UCSD-AML1 (cell line): ENCODE results near the gene MCEE.
A peak's percentile ranks its signal among the peaks of the same experiment; 100 is the strongest.
"Not testable (repeated sequence)": the region's sequence is repeated elsewhere in the genome, so short reads cannot be mapped to it uniquely, and the experiment has no call there.

Experiments
- DNase-seq: peaks from one replicate; lab custom pipeline; 2025; ENCODE audit not compliant: unreplicated experiment; lab: John Stamatoyannopoulos, UW

Gene MCEE

DNA sequence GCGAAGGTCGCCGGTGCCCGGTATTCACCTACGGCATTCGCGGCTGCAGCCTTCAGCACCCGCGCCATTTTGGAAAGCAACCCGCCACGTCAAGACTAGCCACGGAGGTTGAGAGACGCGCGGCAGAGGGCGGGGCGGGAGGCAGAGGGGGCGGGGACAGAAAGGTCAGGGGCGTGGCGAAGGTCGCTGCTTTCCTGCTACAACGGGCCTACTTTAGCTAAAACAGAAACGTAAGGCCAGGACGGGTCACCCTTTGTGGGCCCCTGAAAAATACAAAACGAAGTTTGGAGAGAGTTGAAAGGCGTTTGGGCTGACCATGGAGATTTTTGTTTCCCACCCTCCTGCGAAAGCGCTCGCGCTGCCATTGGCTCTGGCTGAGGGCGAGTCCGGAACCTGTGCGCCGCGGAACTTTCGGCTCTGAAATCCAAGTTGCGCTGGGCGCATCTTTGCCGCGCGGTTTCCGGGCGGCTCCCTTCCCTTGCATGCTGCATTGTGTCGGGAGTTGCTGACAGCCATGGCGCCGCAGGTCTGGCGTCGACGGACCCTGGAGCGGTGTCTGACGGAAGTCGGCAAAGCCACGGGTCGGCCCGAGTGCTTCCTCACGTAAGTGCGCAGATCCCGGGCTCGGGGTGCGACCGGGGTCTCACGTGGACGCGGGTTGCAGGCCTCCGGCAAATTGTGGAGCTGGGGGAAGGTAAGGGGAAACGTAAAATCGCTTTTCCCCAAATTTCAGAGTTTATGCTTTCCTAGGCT lies at the start of gene MCEE, which contains the start of gene MPHOSPH10:
MCEE (minus strand) TSS at position 78 of the 753 bp plus-strand sequence; CDS start at position 68, 10 bp downstream.
MPHOSPH10 (plus strand) TSS at position 483 of the 753 bp plus-strand sequence; CDS start at position 515, 32 bp downstream.
- peak; percentile 94 for DNase-seq

- not testable (repeated sequence) for DNase-seq
Measured at GRCh38 chr2:71178836-71179235, 48.8 kb upstream of the MCEE start.

GRCh38 chr2:71174207-71174606 lies 44.2 kb upstream of the MCEE start:
- no peak for DNase-seq

GRCh38 chr2:71173096-71173495 lies 43.1 kb upstream of the MCEE start:
- DNase-seq: no peak

- DNase-seq: no peak
Measured at GRCh38 chr2:71166812-71167211, 36.8 kb upstream of the MCEE start.

DNA sequence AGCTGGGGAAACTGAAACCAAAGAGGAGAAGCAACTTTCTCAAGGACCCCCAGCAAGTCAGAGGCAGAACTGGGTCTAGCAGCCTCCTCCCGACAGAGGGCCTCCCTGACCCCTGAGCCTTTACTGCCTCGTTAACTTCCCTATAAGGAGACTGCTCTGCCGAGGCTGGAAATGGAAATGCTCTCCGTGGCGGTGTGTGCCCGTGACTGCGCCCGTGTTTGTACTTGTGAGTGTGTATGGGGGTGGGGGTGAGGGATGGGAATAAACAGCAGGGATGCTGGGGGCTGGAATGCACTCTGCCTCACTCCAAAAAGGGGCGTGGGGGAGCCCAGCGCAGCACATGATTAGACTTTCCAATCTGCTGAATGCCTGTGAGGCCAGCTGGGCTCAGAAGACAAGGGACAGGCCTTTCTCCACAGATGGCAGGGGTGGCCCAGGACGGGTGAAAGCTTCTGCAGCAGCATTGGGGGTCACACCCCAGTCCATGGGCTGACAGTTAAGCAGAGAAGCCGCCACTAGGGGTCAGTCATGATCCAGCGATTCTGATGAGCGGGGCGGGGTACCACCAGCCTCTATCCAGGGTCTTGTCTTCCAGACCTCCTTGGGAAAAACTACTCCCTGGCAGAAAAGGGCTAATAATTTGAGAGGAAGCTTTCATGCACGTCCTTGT lies 27.2 kb upstream of the MCEE start:
- DNase-seq: peak; percentile 47

GRCh38 chr2:71156573-71156972 lies 26.5 kb upstream of the MCEE start:
- DNase-seq: no peak

DNA sequence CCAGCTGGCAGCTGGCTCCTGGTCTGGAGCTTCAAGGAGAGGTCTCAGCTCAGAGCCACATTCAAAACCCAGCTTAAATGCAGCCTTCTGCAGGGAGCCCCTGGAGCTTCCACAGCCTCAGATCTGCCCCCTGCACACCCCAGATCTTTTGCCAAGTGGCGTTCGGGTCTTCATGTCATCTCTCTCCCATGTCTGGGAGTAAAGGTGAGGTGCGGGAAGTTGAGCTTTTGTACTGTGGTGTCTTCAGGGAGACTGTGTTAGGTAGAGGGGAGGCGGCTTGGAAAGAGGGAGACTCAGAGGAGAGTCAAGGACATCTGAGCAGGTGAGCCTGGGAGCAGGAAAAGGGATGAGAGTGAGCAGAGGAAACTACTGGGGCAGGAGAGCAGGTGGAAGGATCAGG lies 25.8 kb upstream of the MCEE start:
- DNase-seq: no peak

- peak; percentile 35 for DNase-seq
Measured at GRCh38 chr2:71154798-71155197, 24.8 kb upstream of the MCEE start.

GRCh38 chr2:71154279-71154678 lies 24.2 kb upstream of the MCEE start:
- DNase-seq: no peak

- DNase-seq: no peak
Measured at GRCh38 chr2:71153585-71154224, 23.7 kb upstream of the MCEE start.

DNA sequence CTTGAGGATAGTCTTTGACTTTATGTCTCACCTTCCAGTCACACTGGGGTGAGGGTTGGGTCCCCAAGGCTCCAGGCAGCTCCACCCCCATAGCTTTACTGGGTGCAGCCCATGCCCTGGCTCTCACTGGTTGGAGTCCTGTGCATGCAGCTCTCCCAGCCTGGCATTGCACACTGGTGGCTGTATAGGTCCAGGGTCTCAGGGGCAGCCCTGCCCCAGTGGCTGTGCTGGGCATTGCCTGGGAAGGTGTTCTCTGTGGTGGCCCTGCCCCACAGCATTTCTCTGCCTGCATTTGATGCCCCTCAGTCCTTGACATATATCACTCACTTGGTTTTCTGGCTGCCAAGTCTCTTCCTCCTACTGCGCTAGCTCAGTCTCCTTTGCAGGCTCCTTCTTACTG lies 21.6 kb upstream of the MCEE start:
- no peak for DNase-seq

GRCh38 chr2:71150082-71150816 lies 20.2 kb upstream of the MCEE start:
- DNase-seq: no peak

DNA sequence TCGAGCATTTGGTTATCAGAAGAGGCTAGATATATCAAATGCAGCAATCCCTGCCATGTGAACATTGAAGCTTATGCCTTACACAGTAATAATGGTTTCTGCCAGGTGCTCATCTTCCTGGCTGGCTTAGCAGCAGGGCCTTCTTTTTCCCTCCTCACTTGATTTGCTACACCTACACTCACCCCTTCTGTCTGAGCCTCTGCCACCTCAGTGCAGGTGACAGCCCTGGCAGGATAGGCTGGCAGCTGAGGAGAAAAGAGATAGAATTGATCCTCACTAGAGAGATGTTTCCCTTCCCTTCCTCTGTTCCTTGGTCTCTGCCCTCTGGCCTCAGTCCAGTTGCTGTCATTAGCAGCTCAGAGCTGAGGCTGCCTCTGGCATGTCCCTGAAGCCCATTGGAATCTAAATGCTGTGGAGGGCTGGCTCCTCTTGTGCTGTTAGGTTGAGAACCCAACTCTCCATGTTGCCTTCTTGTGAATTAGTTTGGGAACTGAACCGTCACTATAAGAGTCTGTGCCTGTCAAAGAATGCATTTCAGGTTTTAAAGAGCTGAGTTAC lies 18.6 kb upstream of the MCEE start:
- DNase-seq: no peak

DNA sequence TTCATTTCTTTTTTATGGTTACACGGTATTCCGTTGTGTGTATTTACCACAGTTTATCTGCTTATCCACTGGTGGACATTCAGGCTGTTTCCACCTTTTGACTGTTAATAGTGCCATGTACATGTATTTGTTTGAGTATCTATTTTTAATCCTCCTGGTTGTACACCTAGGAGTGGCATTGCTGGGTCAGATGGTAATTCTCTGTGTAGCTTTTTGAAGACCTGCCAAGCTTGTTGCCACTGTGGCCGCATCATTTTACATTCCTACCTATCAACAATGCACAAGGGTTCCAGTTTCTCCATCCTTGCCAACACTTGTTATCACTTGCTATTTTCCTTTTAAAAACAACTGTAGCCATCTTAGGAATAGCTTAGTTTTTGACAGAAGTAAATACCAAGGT lies 13.8 kb upstream of the MCEE start:
- no peak for DNase-seq

DNA sequence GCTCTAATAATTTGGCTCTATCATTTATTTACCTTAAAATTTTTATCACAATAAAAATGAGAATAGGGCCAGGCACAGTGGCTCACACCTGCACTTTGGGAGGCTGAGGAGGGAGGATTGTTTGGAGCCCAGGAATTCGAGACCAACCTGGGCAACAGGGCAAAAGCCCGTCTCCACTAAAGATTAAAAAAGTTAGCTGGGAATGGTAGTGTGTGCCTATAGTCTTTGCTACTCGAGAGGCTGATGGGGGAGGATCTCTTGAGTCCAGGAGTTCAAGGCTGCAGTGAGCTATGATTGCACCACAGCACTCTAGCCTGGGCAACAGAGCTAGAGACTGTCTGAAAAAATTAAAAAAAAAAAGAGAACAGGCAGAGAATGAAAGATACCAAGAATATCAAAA lies 6.1 kb upstream of the MCEE start:
- no peak for DNase-seq

GRCh38 chr2:71133603-71134002 lies 3.6 kb upstream of the MCEE start:
- DNase-seq: no peak

DNA sequence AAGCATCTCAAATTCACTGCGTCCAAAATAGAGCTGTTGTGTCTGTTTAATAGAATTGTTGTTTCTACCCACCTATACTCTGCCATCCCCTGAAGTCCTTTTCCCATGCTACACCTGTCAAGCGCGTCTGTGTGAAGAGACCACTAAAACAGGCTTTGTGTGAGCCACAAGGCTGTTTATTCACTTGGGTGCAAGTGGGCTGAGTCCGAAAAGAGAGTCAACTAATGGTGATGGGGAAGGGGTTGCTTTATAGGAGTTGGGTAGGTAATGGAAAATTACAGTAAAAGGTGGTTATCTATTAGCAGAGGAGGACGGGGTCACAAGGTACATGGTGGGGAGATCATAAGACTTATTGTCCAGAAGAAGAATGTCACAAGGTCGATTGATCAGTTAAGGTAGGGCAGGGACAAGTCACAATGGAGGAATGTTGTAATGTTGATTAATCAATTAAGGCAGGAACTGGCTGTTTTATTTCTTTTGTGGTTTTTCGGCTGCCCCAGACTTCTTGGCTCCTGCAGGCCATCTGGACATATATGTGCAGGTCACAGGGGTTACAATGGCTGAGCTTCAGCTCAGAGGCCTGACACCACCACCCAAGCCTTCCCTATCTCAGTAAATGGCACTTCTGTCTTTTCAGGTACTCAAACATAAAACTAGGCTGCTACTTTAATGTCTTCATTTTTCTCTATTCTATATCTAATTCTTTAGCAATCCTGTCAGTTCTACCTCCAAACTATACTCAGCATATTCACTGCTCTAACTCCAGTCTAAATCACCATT lies 1.5 kb upstream of the MCEE start:
- not testable (repeated sequence) for DNase-seq

DNA sequence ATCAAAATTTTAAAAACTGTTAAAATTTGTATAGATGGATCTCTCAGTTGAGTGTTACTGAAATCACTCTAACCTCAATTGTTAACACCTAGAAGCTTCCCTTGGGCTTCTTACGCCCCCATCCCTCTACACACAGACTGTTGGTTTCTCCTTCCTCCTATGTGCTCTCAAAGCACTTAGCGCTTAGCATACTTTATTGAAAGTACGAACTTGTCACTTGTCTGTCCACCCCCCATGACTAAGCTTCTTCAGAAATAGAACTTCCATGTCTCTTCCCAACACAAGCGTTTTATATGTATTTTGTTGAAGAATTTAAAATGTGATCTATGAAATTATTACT lies 846 bp upstream of the MCEE start:
- no peak for DNase-seq

DNA sequence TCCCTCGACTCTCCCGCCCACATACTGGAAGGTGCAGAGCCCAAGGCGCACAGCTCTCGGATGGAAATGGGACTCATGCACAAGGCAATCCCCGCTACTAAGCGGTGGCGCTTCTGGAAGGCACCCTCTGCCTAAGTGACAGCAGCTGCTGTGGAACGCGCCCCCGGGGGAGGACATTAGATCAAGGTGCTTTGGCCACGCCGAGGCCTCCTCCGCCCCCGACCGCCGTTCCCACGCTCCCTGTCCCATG lies 202 bp downstream of the MCEE start:
- DNase-seq: no peak
